Measurements from ENCODE around the gene TP53RK.
A peak's percentile ranks its signal among the peaks of the same experiment; 100 is the strongest.

Gene TP53RK

GRCh38 chr20:46703435-46703834 lies 14.2 kb upstream of the TP53RK start:
- no peak for TF ChIP-seq CTCF (IDR thresholded peaks at IDR 0.05)

- no peak for TF ChIP-seq CTCF (IDR thresholded peaks at IDR 0.05)
These were observed 13.4 kb upstream of the TP53RK start for GRCh38 chr20:46702447-46703203.

- no peak for TF ChIP-seq CTCF (IDR thresholded peaks at IDR 0.05)
These were observed 12.7 kb upstream of the TP53RK start for GRCh38 chr20:46701986-46702385.

GRCh38 chr20:46701556-46701955 lies 12.3 kb upstream of the TP53RK start:
- TF ChIP-seq CTCF (IDR thresholded peaks at IDR 0.05), result no peak

GRCh38 chr20:46701057-46701456 lies 11.8 kb upstream of the TP53RK start:
- TF ChIP-seq CTCF (IDR thresholded peaks at IDR 0.05), result no peak

GRCh38 chr20:46700481-46700880 lies 11.2 kb upstream of the TP53RK start:
- TF ChIP-seq CTCF (IDR thresholded peaks at IDR 0.05), result no peak

- TF ChIP-seq CTCF (IDR thresholded peaks at IDR 0.05), result peak; percentile 68
These were observed 10.6 kb upstream of the TP53RK start for GRCh38 chr20:46699651-46700359.
